Left cardiac atrium (tissue), 4 donors: ENCODE data around the gene MAP1LC3B2. TPM values are rescaled to one million over a fixed set of nuclear protein-coding genes. Genes with fewer than 3 reads are reported as not detected.

Experiments
- ATAC-seq, 2 donors: fragments of 200-7000 bp; cut with Tn5 transposase; one replicate each; pipeline ENCODE4 v1.9.1; 2020; ENCODE audit warnings: mild to moderate bottlenecking in 2 of 2, moderate library complexity in 2 of 2
- DNase-seq: peaks from one replicate; pipeline ENCODE4 v3.0.0-alpha.2; 2020
- intact Hi-C, 2 donors: fragments of 100-400 bp; cut with DNase I; formaldehyde crosslinking; loops; one replicate each; pipeline versions ENCODE4 v1.14.1 to v1.15.1; 2022 to 2023
- total RNA-seq, 2 donors: library from RNA; stranded (reverse); fragmentation: NEBNext Ultra II Directional; extraction: Animal tissue kit (Norgen Biotek cat#: 25700); gene quantifications; one replicate each; pipeline ENCODE4 v1.2.1, GENCODE V29; 2021
- donor health status: DM: no; HTN: yes; CAD: no.
- donor health status: DM: no; HTN: yes; CAD: no; lungs with severe emphysema.
- donor health status: DM: yes; HTN: yes; CAD: no.
- donor health status: Dilated cardiomyopathy.

MAP1LC3B2 gene
- total RNA-seq, 2 donors from 2014 or later, result 1.3 to 2.1 TPM

- no peak for DNase-seq
- no peak for ATAC-seq
- intact Hi-C loops, result loop anchor here (5.0 to 10.0 kb wide), 2 partner anchors 330 to 592 kb away; partner anchors contain the start of gene MED13L (in 1 of the 2)
These were observed 45.2 kb downstream of the MAP1LC3B2 start for GRCh38 chr12:116604178-116604895.

- no peak for DNase-seq
- ATAC-seq, result peak; percentile 33 to 71
- intact Hi-C loops, result loop anchor here (5.0 to 10.0 kb wide), 2 partner anchors 330 to 593 kb away; partner anchors contain the start of gene MED13L (in 1 of the 2)
These were observed 45.9 kb downstream of the MAP1LC3B2 start for GRCh38 chr12:116604951-116605641.

GRCh38 chr12:116606397-116606796, 47.2 kb downstream of the MAP1LC3B2 start:
- ATAC-seq, result no peak
- intact Hi-C loops, result loop anchor here in 1 of 2 donors (10.0 kb wide), 1 partner anchor 332 kb away; the partner anchor contains the start of gene MED13L
- no peak for DNase-seq

GRCh38 chr12:116607039-116607438, 47.9 kb downstream of the MAP1LC3B2 start:
- no peak for DNase-seq
- intact Hi-C loops, result loop anchor here in 1 of 2 donors (10.0 kb wide), 1 partner anchor 332 kb away; the partner anchor contains the start of gene MED13L

GRCh38 chr12:116609319-116610114, 50.3 kb downstream of the MAP1LC3B2 start:
- ATAC-seq (peak in 1 of 2 donors; percentile 23), DNase-seq (no peak)
- intact Hi-C loops, result loop anchor here in 1 of 2 donors (10.0 kb wide), 1 partner anchor 335 kb away; the partner anchor contains the start of gene MED13L

More at GRCh38 chr12:116607039-116607438, 47.9 kb downstream of the MAP1LC3B2 start:
- no peak for ATAC-seq

- DNase-seq (no peak), ATAC-seq (peak in 1 of 2 donors; percentile 77)
- intact Hi-C loops, result no loop called here
These were observed 51.9 kb downstream of the MAP1LC3B2 start for GRCh38 chr12:116610971-116611541.

GRCh38 chr12:116612436-116612835, 53.3 kb downstream of the MAP1LC3B2 start:
- ATAC-seq, result no peak
- intact Hi-C loops, result no loop called here

GRCh38 chr12:116613256-116613655, 54.1 kb downstream of the MAP1LC3B2 start:
- intact Hi-C loops, result no loop called here
- ATAC-seq, result no peak
- DNase-seq, result no peak

More at GRCh38 chr12:116612436-116612835, 53.3 kb downstream of the MAP1LC3B2 start:
- no peak for DNase-seq

GRCh38 chr12:116614194-116614915, 55.2 kb downstream of the MAP1LC3B2 start:
- intact Hi-C loops, result no loop called here
- ATAC-seq, result no peak
- DNase-seq, result no peak

- intact Hi-C loops, result no loop called here
- no peak for DNase-seq
- no peak for ATAC-seq
These were observed 56.1 kb downstream of the MAP1LC3B2 start for GRCh38 chr12:116615141-116615861.

GRCh38 chr12:116616536-116617248, 57.5 kb downstream of the MAP1LC3B2 start:
- no peak for ATAC-seq
- intact Hi-C loops, result no loop called here
- DNase-seq, result no peak

GRCh38 chr12:116619246-116619645, 60.1 kb downstream of the MAP1LC3B2 start:
- ATAC-seq, result no peak
- intact Hi-C loops, result no loop called here

GRCh38 chr12:116620124-116620491, 60.9 kb downstream of the MAP1LC3B2 start:
- ATAC-seq (peak in 1 of 2 donors; percentile 62), DNase-seq (no peak)
- intact Hi-C loops, result no loop called here

More at GRCh38 chr12:116619246-116619645, 60.1 kb downstream of the MAP1LC3B2 start:
- DNase-seq, result no peak

- ATAC-seq, result no peak
- intact Hi-C loops, result no loop called here
- DNase-seq, result no peak
These were observed 61.5 kb downstream of the MAP1LC3B2 start for GRCh38 chr12:116620492-116621191.

GRCh38 chr12:116621194-116621593, 62.0 kb downstream of the MAP1LC3B2 start:
- DNase-seq (no peak), ATAC-seq (no peak)
- intact Hi-C loops, result no loop called here

GRCh38 chr12:116624516-116624915, 65.3 kb downstream of the MAP1LC3B2 start:
- ATAC-seq, result no peak
- no peak for DNase-seq
- intact Hi-C loops, result no loop called here
